MM.1S (cell line): ENCODE data around the gene KCNQ1.

Experiments
- DNase-seq: peaks from one replicate; pipeline ENCODE4 v3.0.0-alpha.2; 2015
- H2AFZ ChIP-seq: fragments of 300-600 bp; sonication (generic); 2 replicates; pipeline ENCODE4 v1.6.0; 2016; ENCODE audit warnings: antibody characterized with exemption, low read length
- H3F3A ChIP-seq: fragments of 300-600 bp; sonication (generic); 2 replicates; pipeline ENCODE4 v1.6.1; 2016; ENCODE audit warnings: mild to moderate bottlenecking, antibody characterized with exemption, low read length, moderate library complexity, mixed read lengths; ENCODE audit not compliant: insufficient read depth
- H3K27ac ChIP-seq: fragments of 300-600 bp; sonication (generic); 2 replicates; pipeline ENCODE4 v1.5.1; 2016; ENCODE audit warnings: mild to moderate bottlenecking, low read length
- H3K27me3 ChIP-seq: fragments of 300-600 bp; sonication (generic); replicated peaks from 2 replicates; pipeline ENCODE4 v1.6.0; 2016; ENCODE audit warnings: low read length; ENCODE audit not compliant: insufficient read depth
- H3K36me3 ChIP-seq: fragments of 300-600 bp; sonication (generic); replicated peaks from 2 replicates; pipeline ENCODE4 v1.6.1; 2016; ENCODE audit warnings: mild to moderate bottlenecking, low read length, mixed read lengths; ENCODE audit not compliant: insufficient read depth
- H3K4me1 ChIP-seq: fragments of 300-600 bp; sonication (generic); 2 replicates; pipeline ENCODE4 v1.6.1; 2016; ENCODE audit warnings: low read length, mixed read lengths
- H3K4me2 ChIP-seq: fragments of 300-600 bp; sonication (generic); 2 replicates; pipeline ENCODE4 v1.6.0; 2016; ENCODE audit warnings: low read depth, low read length
- H3K4me3 ChIP-seq: fragments of 300-600 bp; sonication (generic); 2 replicates; pipeline ENCODE4 v1.5.1; 2016; ENCODE audit warnings: low read length, mixed read lengths
- H3K79me2 ChIP-seq: fragments of 300-600 bp; sonication (generic); 2 replicates; pipeline ENCODE4 v1.6.1; 2016; ENCODE audit warnings: mixed run types, low read length, mixed read lengths
- H3K9ac ChIP-seq: fragments of 300-600 bp; sonication (generic); 2 replicates; pipeline ENCODE4 v1.6.1; 2016; ENCODE audit warnings: low read length, mixed read lengths
- H3K9me2 ChIP-seq: fragments of 300-600 bp; sonication (generic); replicated peaks from 2 replicates; pipeline ENCODE4 v1.6.1; 2016; ENCODE audit warnings: mild to moderate bottlenecking, low read length, mixed read lengths; ENCODE audit not compliant: insufficient read depth
- H3K9me3 ChIP-seq: fragments of 300-600 bp; sonication (generic); replicated peaks from 2 replicates; pipeline ENCODE4 v1.6.1; 2016; ENCODE audit warnings: mild to moderate bottlenecking, low read length, mixed read lengths; ENCODE audit not compliant: insufficient read depth
- H4K20me1 ChIP-seq: fragments of 300-600 bp; sonication (generic); 2 replicates; pipeline ENCODE4 v1.6.1; 2016; ENCODE audit warnings: mild to moderate bottlenecking, low read length, moderate library complexity, mixed read lengths; ENCODE audit not compliant: insufficient read depth
- EZH2 ChIP-seq: fragments of 300-600 bp; sonication (generic); optimal IDR thresholded peaks from 2 replicates; pipeline ENCODE3; 2017; ENCODE audit warnings: low read depth, mild to moderate bottlenecking, antibody characterized with exemption, low read length, mixed read lengths
- EZH2phosphoT487 ChIP-seq: fragments of 300-600 bp; sonication (generic); IDR thresholded peaks from 2 replicates; pipeline ENCODE4 v1.6.1; 2018; ENCODE audit warnings: antibody characterized with exemption, low read length
- TF ChIP-seq, protein P1 (sequence below): fragments of 300-600 bp; sonication (generic); IDR thresholded peaks from 2 replicates; pipeline ENCODE4 v1.5.1; 2016; ENCODE audit warnings: antibody characterized with exemption, low read length, mixed read lengths

The KCNQ1 gene

DNA sequence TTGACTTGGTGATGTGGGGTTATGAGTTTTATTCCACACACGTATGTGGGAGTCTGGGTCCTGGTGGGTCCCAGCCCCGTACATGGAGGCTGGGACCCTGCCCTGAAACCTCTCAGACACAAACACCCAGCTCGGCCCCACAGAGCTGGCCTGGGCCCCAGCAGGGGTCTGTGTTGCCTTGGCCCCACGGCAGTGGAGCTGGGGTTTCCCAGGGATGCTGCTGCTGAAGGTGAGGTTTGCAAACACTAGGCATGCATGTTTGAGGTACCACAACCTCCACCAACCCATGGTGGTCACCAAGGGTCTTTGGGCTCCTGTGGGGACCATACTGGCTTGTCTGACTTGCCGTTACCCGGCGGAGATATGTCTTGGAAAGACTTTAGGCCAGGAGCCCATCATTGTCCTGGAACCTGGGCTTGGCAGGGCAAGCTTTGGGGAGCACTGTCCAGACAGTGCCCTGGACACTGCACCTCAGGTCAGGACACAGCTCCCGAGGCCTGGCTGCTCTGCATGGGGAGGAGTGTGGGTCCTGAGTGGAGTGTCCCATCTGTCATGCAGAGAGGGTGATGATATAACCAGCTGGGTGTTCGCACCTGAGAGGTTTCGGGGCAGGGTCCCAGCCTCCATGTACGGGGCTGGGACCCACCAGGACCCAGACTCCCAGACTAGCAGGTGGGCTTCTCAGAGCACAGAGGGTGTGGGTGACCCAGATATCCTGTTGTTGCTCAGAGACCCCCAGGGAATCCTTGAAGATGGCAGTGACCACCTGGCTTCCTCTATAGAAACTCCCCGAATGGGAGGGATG lies 63.3 kb downstream of the KCNQ1 start:
- no peak for DNase-seq
- Histone ChIP-seq H3K9me3 (no peaks in the 10 kb centered on the region), H3K36me3 (no peaks in the 10 kb centered on the region), H4K20me1 (no peaks in the 10 kb centered on the region), H3K4me1 (no peaks in the 10 kb centered on the region), H3K9ac (no peak overlapping the region), H2AFZ (no peak overlapping the region), H3K4me3 (no peak overlapping the region), H3K9me2 (no peaks in the 10 kb centered on the region), H3K27me3 (no peaks in the 10 kb centered on the region), H3K4me2 (no peak overlapping the region), H3K79me2 (no peaks in the 10 kb centered on the region; the same call in 1 of the 2 replicates), H3F3A (no peaks in the 10 kb centered on the region), H3K27ac (no peak overlapping the region)
- TF ChIP-seq EZH2 = no peak
- TF ChIP-seq, protein P1, sequence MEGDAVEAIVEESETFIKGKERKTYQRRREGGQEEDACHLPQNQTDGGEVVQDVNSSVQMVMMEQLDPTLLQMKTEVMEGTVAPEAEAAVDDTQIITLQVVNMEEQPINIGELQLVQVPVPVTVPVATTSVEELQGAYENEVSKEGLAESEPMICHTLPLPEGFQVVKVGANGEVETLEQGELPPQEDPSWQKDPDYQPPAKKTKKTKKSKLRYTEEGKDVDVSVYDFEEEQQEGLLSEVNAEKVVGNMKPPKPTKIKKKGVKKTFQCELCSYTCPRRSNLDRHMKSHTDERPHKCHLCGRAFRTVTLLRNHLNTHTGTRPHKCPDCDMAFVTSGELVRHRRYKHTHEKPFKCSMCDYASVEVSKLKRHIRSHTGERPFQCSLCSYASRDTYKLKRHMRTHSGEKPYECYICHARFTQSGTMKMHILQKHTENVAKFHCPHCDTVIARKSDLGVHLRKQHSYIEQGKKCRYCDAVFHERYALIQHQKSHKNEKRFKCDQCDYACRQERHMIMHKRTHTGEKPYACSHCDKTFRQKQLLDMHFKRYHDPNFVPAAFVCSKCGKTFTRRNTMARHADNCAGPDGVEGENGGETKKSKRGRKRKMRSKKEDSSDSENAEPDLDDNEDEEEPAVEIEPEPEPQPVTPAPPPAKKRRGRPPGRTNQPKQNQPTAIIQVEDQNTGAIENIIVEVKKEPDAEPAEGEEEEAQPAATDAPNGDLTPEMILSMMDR = no peak
- TF ChIP-seq EZH2phosphoT487 = no peak

DNA sequence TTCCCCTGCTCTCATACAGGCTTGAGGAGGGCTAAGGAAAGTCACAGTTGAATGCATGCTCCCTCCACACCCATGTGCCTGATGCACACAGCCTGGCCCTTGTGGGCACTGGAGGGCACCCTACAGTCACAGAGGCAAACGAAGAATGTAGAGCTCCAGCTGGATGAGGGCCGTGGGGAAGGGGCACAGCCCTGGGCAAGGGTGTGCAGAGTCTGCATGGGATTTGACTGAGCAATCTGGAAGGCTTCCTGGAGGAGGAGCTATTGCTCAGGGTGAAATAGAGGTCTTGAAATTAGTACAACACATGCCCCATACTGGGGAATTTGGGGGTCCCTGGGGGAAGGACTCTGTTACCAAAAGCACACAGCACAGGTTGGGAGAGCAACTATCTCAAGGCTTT lies 64.0 kb downstream of the KCNQ1 start:
- Histone ChIP-seq H3K36me3 (no peaks in the 10 kb centered on the region), H3K79me2 (no peaks in the 10 kb centered on the region; the same call in 1 of the 2 replicates), H3K9me3 (no peaks in the 10 kb centered on the region), H3K9ac (no peak overlapping the region), H3K27me3 (no peaks in the 10 kb centered on the region), H2AFZ (no peak overlapping the region), H3K4me1 (no peaks in the 10 kb centered on the region), H3K9me2 (no peaks in the 10 kb centered on the region), H3K4me2 (no peak overlapping the region), H3F3A (no peaks in the 10 kb centered on the region), H4K20me1 (no peaks in the 10 kb centered on the region), H3K4me3 (no peak overlapping the region), H3K27ac (no peak overlapping the region)
- DNase-seq = no peak
- TF ChIP-seq EZH2phosphoT487 (no peak), EZH2 (no peak)
- TF ChIP-seq, protein P1 = no peak

DNA sequence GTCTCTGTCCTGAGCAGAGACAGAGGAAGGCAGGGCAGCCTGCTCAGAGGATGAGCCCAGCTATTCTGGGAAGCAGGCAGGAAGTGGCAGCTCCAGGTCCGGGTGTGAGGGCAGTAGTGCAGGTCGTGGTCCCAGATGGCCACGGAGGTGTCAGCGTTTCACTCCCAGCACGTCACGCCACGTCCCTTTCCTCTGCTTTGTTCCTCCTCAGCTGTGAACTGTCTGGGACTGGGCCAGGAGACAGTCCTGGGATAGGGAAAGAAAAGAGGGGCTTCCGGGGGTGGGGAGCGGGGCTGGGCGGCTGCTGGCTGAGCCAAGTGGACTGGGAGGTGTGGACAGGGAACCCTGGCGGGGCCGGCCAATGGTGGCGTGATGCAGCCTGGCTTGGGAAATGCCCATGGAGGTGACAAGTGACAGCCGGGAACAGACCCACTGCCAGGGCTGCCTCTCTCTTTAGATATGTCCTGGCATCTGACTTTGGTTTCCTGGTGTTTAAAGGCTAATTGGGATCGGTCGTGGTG lies 64.7 kb downstream of the KCNQ1 start:
- Histone ChIP-seq H3K27me3 (no peaks in the 10 kb centered on the region), H3K36me3 (no peaks in the 10 kb centered on the region)

More for the DNA sequence above, 64.7 kb downstream of the KCNQ1 start:
- Histone ChIP-seq H3K27ac (no peak overlapping the region), H3K4me2 (no peak overlapping the region), H3K9me2 (no peaks in the 10 kb centered on the region), H3K4me1 (no peaks in the 10 kb centered on the region), H3F3A (no peaks in the 10 kb centered on the region), H4K20me1 (no peaks in the 10 kb centered on the region), H3K9me3 (no peaks in the 10 kb centered on the region), H3K4me3 (no peak overlapping the region), H3K9ac (no peak overlapping the region), H3K79me2 (no peaks in the 10 kb centered on the region; the same call in 1 of the 2 replicates), H2AFZ (no peak overlapping the region)
- DNase-seq = no peak
- no peak for TF ChIP-seq EZH2
- no peak for TF ChIP-seq EZH2phosphoT487
- TF ChIP-seq, protein P1 = no peak
